ENCODE results near the gene HCN1.

Gene HCN1

DNA sequence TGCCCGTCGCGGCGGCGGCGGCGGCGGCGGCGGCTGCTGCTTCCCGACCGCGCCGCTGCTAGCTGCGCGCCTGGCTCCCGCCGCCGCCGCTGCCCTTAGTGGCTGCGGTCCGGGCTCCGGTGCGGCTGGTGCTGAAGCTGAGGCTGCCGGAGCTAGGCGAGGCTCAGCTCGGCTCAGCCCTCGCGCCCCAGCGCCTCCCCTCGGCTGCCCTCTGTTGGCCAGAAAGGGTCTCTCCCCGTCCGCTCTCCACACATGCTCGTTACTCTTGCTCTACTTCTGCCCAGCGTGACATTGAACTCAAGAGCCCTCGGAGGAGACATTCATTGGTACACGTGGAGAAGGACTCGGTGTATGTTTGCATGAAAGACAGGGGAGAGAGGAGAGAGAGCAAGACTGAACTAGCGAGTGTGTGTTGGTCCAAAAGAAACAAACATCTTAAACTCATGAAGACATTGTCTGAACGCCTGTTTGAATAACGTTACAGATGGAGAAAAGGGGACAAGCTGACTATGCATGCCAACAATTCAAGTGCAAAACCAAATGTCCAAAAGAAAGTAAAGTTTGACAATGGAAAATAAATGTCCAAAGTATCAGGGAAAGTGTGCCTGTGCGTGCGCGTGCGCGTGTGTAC lies at the start of gene HCN1:
Gene HCN1, minus strand, starts transcription at position 175 of the 631 bp plus-strand sequence.
- intact Hi-C loops (cut with DNase I): no loop called here
- peak; percentile 51 to 94 (median 84) for DNase-seq

DNA sequence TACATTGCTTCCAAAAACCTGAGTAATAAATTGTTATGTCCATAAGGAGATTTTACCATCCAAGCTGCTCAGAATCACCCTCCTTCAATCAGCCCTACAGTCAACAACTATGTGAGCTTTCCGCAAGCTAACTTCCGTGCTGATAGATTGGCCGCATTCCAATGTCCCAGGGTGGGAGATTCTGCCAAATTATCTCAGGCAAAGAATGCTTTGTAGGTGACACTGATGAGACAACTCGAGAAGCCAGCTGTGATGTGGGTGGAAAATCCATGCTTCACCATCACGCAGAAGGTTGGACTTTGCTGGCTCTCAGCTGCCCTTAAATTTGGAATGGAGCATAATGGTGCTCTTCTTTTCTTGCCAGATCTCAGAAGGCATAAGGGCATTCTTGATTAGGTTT lies 44.9 kb upstream of the HCN1 start:
- intact Hi-C loops (cut with DNase I): no loop called here

DNA sequence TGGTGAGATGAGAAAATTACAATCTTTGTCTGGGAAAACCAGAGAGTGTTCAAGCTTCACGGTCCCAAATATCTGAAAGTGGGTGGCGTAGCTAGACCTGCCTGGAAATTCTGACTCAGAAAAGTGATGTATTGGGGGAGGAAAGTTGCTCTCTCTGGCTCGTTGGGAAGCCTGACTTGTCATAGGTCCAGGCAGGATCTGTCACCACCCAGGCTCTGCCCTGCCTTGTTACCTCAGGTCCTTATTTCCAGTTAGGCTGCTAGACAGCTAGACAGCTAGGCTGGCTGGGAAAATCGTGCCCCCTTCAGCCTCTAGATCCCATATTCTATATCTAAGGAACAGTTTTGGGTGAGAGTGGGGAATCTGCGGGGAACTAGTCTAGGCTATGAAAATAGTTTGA lies 41.0 kb upstream of the HCN1 start:
- DNase-seq: no peak
- intact Hi-C loops (cut with DNase I): no loop called here

More for the DNA sequence above, 44.9 kb upstream of the HCN1 start:
- DNase-seq: peak in 1 of 42 donors; percentile 3

DNA sequence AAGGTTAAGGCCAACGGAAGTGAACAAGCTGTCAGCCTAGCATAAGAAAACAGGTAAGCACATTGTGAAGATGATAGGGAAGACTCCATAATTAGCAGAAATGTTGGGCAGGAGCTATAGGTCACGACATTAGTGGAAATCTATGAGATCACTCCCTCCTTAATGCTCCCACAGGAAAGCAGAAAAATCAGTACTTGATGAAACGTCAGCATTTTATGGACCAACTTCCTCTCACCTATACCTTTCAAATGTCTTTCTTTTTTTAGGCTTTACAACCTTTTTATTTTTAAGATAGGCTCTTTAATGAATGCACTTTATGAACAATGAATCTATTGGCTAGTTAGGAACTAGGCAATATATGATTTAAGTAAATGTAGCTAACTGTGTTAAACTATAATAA lies 29.4 kb upstream of the HCN1 start:
- intact Hi-C loops (cut with DNase I): no loop called here
- no peak for DNase-seq

DNA sequence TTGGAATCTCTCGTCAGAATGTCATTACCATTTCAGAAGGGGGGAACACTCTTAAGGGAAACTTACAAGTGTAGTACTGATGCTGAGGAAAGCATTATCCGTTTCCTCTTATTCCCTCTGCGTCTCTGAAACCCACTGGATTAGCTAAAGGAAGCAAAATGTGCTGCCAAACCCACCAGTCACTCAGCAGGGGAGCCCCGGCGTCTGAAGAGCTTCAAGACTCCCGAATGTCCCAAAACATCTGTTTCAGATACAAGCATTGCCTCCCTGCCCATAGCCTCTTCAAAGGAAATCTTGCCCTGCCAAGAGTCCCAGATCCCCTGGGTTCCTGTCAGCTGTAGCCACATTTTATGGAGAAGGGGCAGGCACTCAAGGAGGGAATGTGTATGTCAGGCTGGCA lies 1.0 kb upstream of the HCN1 start:
- DNase-seq: no peak

DNA sequence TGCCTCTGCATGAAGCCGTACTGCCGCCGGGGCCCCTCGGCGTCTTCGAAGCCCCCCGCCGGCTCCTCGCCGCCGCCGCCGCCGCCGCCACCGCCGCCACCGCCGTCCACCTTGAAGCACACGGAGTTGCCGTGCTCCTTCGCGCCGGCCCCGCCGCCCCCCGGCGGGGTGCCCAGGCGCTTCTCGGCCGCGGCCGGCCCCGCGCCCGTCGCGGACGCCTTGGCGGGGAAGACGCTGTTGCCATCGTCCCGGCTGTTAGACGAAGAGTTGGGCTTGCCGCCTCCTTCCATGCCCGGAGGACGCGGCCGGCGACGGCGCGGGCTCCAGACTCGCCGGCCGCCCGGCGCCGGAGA lies 400 bp downstream of the HCN1 start:
- DNase-seq: peak in 2 of 42 donors; percentile 7 to 14
- intact Hi-C loops (cut with DNase I): no loop called here

More for the DNA sequence above, 1.0 kb upstream of the HCN1 start:
- intact Hi-C loops (cut with DNase I): no loop called here

DNA sequence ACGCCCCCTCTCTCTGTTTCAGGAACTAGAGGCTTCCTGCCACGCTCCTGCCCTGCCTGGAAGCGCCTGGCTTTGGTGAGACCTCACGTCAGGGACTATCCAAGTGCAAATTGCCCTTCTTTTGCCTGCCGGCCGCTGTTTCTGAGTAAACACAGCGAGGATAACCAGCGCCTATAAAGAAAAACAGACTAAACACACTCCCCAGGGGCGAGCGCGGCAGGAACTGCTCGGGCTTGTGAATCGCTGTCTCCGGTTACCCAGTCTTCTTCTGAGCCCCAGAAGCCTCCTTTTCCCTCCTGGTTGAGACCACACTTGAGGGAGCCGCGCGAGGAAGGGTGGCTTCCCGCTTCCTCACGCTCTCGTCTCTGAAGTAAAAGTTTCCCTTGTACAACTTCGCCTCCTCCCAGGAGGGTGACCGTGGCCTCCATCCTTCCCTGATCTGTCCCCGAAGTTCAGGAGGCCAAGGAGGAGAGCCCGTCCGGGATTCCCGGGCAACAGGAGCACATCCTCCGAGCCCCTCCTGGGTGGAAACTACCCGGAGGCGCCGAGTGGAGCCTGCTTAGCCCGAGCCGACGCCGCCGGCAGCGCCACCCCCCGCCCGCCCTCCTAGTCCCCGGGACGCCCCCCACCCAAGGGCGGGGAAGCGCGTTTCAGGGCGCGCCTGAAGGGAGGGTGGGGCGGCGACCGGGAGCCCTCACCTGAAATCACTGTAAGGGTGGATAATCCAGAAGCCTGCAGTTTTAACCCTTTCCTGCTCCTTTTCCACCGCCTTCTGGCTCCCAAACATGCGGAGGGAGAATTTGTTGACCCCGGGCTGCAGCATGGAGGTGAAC lies 993 bp downstream of the HCN1 start:
- DNase-seq: peak in 23 of 42 donors; percentile 7 to 51 (median 24)
- intact Hi-C loops (cut with DNase I): no loop called here

DNA sequence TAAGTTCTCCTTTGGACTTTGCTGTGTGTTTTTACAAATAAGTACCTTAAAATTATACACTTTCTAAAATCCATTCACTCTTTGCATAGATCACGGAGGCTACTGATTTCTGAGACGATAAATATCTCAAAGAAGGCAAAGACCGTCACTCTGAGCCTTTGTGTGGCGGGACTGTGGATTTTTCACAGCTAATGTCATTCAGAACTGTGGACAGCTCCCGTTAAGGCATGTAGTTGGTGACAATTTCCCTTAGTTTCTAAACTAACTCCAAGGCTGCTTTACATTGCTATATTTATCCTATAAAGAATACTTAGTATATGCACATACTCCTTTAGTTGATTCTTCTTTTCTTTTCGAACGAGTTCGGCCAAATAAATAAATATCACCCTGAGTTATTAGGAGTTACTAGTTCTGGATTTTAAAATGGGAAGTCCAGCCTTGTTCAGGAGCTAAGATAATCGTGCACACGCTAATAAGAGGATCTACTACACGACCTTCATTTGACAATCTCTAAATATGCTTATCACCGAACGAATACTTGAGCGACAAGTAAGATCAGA lies 1.8 kb downstream of the HCN1 start:
- peak in 1 of 42 donors; percentile 7 for DNase-seq
- intact Hi-C loops (cut with DNase I): no loop called here

DNA sequence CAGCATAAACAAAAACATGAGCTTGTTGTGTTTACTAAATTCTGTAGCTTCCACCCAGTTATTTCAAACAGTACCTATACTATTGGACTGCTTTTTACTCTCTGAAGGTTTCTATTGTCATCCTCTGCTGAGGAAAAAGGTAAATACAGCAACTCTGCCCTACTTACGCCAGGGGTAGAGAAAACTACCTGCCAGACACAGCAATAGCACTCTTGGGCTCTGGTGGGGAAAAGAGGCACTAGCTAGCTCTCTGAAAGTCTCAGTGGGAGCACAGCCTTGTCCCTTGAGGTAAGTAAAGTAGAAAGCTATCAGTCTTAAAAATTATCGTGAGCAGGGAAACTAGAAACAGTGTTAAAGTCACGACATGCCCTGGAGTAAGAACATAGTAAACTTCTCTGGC lies 3.7 kb downstream of the HCN1 start:
- DNase-seq: no peak
- intact Hi-C loops (cut with DNase I): no loop called here

DNA sequence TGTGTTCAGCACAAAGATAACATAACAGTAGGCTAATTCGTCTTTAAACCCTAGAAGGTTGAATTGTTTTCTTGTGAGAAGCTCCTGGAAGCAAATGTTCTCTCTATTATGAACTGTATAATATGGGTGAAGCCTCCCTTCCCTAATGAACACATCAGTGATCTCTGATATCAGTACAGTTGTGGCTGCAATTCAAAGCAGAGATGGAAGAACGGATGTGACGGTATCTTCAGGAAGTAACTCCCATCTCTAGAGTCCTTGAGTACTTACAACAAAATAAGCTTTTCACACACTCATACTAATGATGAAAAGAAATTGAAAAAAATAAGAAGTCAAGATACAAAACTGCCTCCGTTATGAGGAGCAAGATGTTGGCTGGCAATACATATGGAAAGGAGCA lies 4.5 kb downstream of the HCN1 start:
- no peak for DNase-seq
- intact Hi-C loops (cut with DNase I): no loop called here

DNA sequence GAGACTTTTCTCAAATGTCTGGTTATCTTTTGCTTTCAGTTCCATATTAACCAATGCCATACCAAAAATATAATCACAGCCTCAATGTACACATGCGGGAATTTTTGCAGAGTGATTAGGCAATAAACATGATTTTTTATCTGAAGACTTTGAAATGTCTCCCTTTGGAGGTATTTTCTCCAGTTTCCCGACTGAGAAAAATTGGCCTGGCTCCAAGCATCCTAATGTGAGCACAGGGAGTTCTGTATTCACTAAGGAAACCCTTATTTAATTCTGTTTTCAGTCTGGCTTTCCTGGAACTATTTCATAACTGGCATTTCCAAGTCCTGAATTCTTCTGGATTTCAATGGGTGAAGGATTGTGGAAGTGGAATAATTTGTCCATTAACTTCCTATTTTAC lies 8.5 kb downstream of the HCN1 start:
- no peak for DNase-seq
- intact Hi-C loops (cut with DNase I): no loop called here

DNA sequence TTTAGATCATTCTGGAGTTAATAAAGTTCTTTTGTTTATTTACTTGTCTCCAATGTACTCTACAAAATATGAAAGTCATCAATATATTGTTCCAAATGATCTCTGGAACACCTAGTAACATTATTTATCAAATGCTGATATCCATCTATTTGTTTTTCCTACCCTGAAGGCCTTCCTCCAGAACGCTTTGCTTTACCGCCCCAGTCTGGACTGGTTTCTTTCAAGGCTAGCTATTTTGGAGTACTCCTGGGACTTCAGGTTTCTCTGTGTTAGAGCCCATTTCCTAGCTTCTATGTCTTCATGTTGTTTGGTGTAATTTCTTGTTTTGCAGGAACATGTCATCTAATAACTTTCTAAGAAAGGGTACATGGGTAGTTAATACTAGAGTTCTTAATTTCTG lies 9.6 kb downstream of the HCN1 start:
- DNase-seq: no peak
- intact Hi-C loops (cut with DNase I): no loop called here

DNA sequence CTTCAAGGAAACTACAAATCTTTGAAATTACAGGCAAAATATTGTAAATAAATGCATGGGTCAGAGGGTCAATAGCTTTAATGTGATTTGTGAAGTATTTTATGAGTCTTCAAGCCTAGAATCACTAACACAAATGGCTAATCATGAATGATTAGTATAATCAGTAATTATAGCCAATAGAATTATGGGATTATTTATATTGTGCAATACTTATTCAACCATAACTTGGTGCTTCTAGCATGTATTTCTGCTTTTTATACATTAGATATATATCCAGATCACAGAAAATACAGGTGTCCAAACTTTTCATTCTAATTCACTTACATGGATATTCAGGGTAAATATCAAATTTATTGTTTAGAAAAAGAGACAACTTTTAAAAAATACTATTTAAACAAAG lies 12.1 kb downstream of the HCN1 start:
- intact Hi-C loops (cut with DNase I): no loop called here
- no peak for DNase-seq

DNA sequence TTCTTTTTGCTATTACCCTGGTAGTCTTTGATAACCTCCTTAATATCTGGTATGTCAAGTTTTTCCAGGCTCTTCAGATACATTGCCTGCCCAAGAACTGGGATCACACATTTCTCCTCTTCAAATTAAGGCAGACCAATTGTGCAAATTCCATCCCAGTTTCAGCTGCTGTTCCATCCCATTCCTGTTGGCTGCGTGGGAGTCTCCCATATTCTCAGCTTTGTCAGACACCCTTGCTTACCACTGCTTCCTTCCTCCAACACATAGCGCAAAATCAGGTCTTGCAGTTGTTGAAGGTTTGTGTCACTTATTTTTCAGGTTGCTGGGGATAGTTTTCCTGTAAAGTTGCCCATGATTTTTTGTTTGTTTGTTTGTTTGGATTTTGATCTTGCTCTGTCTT lies 15.2 kb downstream of the HCN1 start:
- intact Hi-C loops (cut with DNase I): no loop called here
- DNase-seq: no peak

DNA sequence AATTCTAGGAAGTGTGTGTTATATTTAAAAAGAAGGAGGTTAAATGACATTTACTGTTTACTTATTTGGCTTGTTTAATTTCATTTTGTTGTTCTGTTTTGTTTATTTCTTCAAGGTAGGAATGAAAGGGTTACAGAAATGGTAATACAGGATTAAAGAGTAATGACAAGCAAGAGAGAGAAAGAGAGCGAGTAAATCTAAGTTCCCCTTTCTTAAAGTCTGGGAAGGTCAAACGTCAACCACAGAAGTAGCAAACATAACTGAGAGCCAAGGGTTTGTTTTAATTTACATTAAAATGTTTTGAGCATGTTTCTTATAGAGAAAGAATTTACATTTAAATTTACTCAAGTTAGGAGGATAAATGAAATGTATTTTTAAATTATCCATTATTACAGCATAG lies 18.7 kb downstream of the HCN1 start:
- intact Hi-C loops (cut with DNase I): no loop called here
- DNase-seq: no peak

DNA sequence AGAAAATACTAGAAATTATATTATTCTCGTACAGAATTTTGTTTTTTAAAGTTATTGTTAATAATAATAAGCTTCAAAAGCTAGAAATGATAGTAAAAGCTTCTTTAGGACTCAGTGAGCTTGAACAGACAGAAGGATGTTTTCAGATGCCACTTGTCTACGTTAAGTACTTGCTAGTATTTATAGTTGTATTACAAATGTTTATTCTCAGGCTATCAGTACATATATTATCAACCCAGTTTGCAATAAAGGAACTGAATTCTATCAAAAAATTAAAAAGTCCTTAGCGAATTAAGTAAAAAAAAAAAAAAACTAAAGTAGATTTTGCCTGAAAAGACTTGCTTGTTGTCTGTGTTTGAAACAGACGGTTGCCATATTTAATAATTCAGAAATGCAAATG lies 23.9 kb downstream of the HCN1 start:
- no peak for DNase-seq
- intact Hi-C loops (cut with DNase I): no loop called here

DNA sequence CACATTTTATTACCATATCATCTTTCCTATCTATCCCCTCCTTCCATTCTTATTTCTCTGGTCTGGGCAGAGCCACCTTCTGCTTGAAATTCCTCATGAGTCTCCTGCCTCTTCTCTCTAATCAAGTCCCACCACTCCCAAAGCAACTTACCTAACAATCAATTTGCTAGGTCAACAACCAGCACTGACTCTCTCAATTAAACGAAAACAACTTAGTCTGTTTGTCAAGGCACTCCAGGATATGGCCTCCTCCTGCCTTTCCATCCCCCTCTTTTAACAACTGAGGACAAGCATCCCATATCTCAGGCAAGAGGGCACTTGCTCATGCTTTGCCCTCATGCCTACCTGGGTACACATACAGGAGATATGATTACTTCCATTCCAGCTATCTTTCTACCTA lies 47.4 kb downstream of the HCN1 start:
- intact Hi-C loops (cut with DNase I): no loop called here
- DNase-seq: no peak

DNA sequence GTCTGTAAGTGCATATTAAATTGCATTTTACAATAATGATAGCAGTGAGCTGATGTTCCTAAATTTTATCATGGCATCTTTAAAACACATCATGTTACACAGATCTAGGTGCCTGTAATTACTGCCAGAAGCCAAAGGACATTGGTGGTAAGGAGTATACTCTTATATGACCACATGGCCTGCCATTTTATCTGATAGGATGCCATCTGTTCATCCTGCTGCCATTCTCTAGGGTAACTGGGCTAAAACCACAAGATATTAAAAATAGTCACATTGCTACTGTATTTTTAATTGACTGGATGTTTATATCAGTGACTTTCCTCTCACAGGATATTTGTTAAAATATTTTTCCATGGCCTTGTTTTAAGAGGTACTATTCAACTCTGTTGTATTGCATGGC lies 53.1 kb downstream of the HCN1 start:
- intact Hi-C loops (cut with DNase I): no loop called here
- DNase-seq: no peak

DNA sequence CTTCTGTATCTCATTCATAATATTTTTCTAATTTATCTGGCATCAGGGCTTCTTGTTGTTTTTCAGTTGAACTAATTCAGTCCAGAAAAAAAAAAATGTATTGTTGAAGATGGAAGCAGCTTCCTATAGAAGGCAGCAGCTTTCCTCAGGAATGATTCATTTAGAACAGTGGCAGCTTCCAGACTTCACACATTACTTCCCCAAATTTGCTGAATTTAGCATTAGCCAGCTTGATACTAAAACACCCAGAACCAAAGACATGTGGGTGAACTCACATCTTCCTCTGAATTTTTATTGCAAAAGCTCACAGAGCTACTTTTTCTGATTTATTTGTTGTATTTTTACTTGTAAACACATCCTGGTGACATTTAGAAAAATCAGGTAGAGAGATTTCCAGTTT lies 53.8 kb downstream of the HCN1 start:
- no peak for DNase-seq
- intact Hi-C loops (cut with DNase I): no loop called here

DNA sequence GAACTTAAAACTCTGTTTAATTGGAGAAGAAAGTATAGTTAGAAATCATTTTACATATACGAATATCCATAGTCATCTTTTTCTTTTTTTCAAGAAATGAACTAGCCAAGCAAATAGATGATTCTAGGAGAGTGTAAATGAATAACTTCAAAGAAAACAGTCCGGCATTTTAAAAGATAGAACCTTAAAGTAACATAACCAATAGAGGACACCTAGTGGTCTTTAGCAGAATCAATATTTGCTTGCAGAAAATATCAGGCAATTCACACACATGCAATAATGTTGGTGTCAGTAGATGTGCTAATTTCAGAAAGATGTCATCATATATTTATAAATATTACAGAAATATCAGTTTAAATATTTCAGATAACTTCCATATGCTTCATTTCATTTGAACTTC lies 57.1 kb downstream of the HCN1 start:
- DNase-seq: no peak
- intact Hi-C loops (cut with DNase I): no loop called here
